H1 (cell line): ENCODE results near the gene ADGRV1. TPM values are rescaled to one million over a fixed set of nuclear protein-coding genes. Genes with fewer than 3 reads are reported as not detected.

Experiments
- CTCF ChIA-PET: fragments of 300-600 bp; sonication (Branson Sonifier 250); formaldehyde crosslinking; loops from one replicate; lab custom pipeline; 2021; ENCODE audit not compliant: partially characterized antibody; lab: Charles Lee
- POLR2A ChIA-PET: fragments of 300-600 bp; sonication (Branson Sonifier 250); formaldehyde crosslinking; loops from one replicate; lab custom pipeline; 2021; ENCODE audit warnings: inconsistent platforms; ENCODE audit not compliant: partially characterized antibody; lab: Charles Lee
- DNase-seq, 2 experiments: peaks; one replicate each; pipeline versions ENCODE4 v3.0.0 to v3.0.0-alpha.2; 2010 to 2022; ENCODE audit warnings: low spot score in 2 of 2, low read depth in 1 of 2, mixed read lengths in 1 of 2
- FAIRE-seq: peaks from 2 replicates; lab custom pipeline; 2011; peaks lifted over from hg19 to GRCh38; lab: Jason Lieb, UNC
- H2AFZ ChIP-seq: 2 replicates; pipeline ENCODE4 v1.8.1; 2012; ENCODE audit warnings: low read length, inconsistent platforms
- H2AK5ac ChIP-seq: 2 replicates; pipeline ENCODE4 v1.6.1; 2013; ENCODE audit warnings: low read depth, low read length
- H2BK120ac ChIP-seq: replicated peaks from 2 replicates; pipeline ENCODE3; 2013; ENCODE audit warnings: low read depth, low read length, inconsistent platforms
- H2BK12ac ChIP-seq: 2 replicates; pipeline ENCODE4 v1.6.1; 2013; ENCODE audit warnings: low read depth, low read length
- H2BK15ac ChIP-seq: 2 replicates; pipeline ENCODE4 v1.6.1; 2013; ENCODE audit warnings: low read length
- H2BK20ac ChIP-seq: 2 replicates; pipeline ENCODE4 v1.6.1; 2013; ENCODE audit warnings: low read length
- H2BK5ac ChIP-seq: 2 replicates; pipeline ENCODE4 v1.6.1; 2013; ENCODE audit warnings: low read depth, low read length
- H3K14ac ChIP-seq: 2 replicates; pipeline ENCODE4 v1.6.1; 2013; ENCODE audit warnings: inconsistent platforms; ENCODE audit not compliant: insufficient read length
- H3K18ac ChIP-seq: 2 replicates; pipeline ENCODE4 v1.6.1; 2013; ENCODE audit warnings: low read length; ENCODE audit errors: extremely low read depth
- H3K23ac ChIP-seq: 2 replicates; pipeline ENCODE4 v1.6.1; 2013; ENCODE audit warnings: inconsistent platforms; ENCODE audit not compliant: insufficient read length
- H3K23me2 ChIP-seq: 2 replicates; pipeline ENCODE4 v1.6.1; 2013; ENCODE audit warnings: low read depth, low read length
- H3K27ac ChIP-seq: 2 replicates; pipeline ENCODE4 v1.6.1; 2011; ENCODE audit warnings: low read depth, low read length, inconsistent platforms
- H3K27me3 ChIP-seq, 4 experiments: replicated peaks in 1 of 4; 1 replicate in 1 of 4; 2 replicates in 3 of 4; pipeline versions ENCODE4 v1.6.1 to v1.8.1; 2011 to 2013; ENCODE audit warnings: low read length in 3 of 4, mild to moderate bottlenecking in 3 of 4, inconsistent platforms in 2 of 4, mixed read lengths in 2 of 4, moderate library complexity in 1 of 4; ENCODE audit not compliant: control insufficient read depth in 3 of 4, insufficient read depth in 3 of 4; ENCODE audit errors: extremely low read depth in 1 of 4
- H3K36me3 ChIP-seq, 4 experiments: 2 replicates each; pipeline versions ENCODE4 v1.6.1 to v1.8.1; 2011 to 2013; ENCODE audit warnings: mild to moderate bottlenecking in 4 of 4, low read length in 3 of 4, moderate library complexity in 2 of 4, control low read depth in 1 of 4, inconsistent platforms in 1 of 4; ENCODE audit not compliant: insufficient read depth in 4 of 4, control insufficient read depth in 2 of 4
- H3K4ac ChIP-seq: replicated peaks from 2 replicates; pipeline ENCODE3; 2013; ENCODE audit warnings: low read length, low read depth, mixed read lengths, inconsistent platforms; ENCODE audit not compliant: insufficient read length
- H3K4me1 ChIP-seq, 4 experiments: replicated peaks in 1 of 4; 1 replicate in 1 of 4; 2 replicates in 3 of 4; pipeline versions ENCODE4 v1.6.1 to v1.8.1; 2011 to 2013; ENCODE audit warnings: low read length in 3 of 4, inconsistent platforms in 2 of 4, mixed read lengths in 1 of 4; ENCODE audit not compliant: insufficient read depth in 4 of 4, control insufficient read depth in 3 of 4
- H3K4me2 ChIP-seq, 2 experiments: 2 replicates each; pipeline versions ENCODE4 v1.6.1 to v1.8.1; 2011 to 2013; ENCODE audit warnings: low read depth in 2 of 2, low read length in 2 of 2, control low read depth in 1 of 2, inconsistent platforms in 1 of 2, mild to moderate bottlenecking in 1 of 2; ENCODE audit not compliant: insufficient read depth in 1 of 2
- H3K4me3 ChIP-seq, 4 experiments: fragments of 200-600, 300-600 bp in 1 of 4; sonication (generic), shearing (Covaris generic), sonication (Bioruptor Twin) in 1 of 4; 2 replicates each; pipeline versions ENCODE4 v1.5.1 to v1.8.1; 2011 to 2016; ENCODE audit warnings: low read length in 4 of 4, low read depth in 3 of 4, control low read depth in 2 of 4, inconsistent platforms in 2 of 4, mild to moderate bottlenecking in 2 of 4, mixed read lengths in 1 of 4, moderate library complexity in 1 of 4; ENCODE audit not compliant: insufficient read depth in 2 of 4; ENCODE audit errors: extremely low read depth in 1 of 4
- H3K56ac ChIP-seq: replicated peaks from 2 replicates; pipeline ENCODE3; 2013; ENCODE audit warnings: low read depth, mild to moderate bottlenecking, mixed read lengths, low read length, inconsistent platforms; ENCODE audit not compliant: insufficient read length
- H3K79me1 ChIP-seq: 2 replicates; pipeline ENCODE4 v1.6.1; 2013; ENCODE audit warnings: low read depth, low read length, control low read depth
- H3K79me2 ChIP-seq, 2 experiments: 2 replicates each; pipeline versions ENCODE4 v1.6.1 to v1.8.1; 2012 to 2013; ENCODE audit warnings: low read length in 2 of 2, mild to moderate bottlenecking in 2 of 2, inconsistent platforms in 1 of 2; ENCODE audit not compliant: insufficient read depth in 2 of 2, control insufficient read depth in 1 of 2
- H3K9ac ChIP-seq, 4 experiments: replicated peaks in 1 of 4; 1 replicate in 1 of 4; 2 replicates in 3 of 4; pipeline versions ENCODE4 v1.6.1 to v1.8.1; 2011 to 2013; ENCODE audit warnings: low read depth in 3 of 4, low read length in 3 of 4, control low read depth in 2 of 4, mild to moderate bottlenecking in 2 of 4, moderate library complexity in 2 of 4, inconsistent platforms in 1 of 4; ENCODE audit errors: extremely low read depth in 1 of 4
- H3K9me3 ChIP-seq, 2 experiments: 2 replicates each; pipeline versions ENCODE4 v1.6.1 to v1.8.1; 2012 to 2013; ENCODE audit warnings: mild to moderate bottlenecking in 2 of 2, moderate library complexity in 2 of 2, control low read depth in 1 of 2, inconsistent platforms in 1 of 2, low read depth in 1 of 2, low read length in 1 of 2, mixed read lengths in 1 of 2; ENCODE audit not compliant: insufficient read depth in 2 of 2
- H4K20me1 ChIP-seq, 2 experiments: replicated peaks in 1 of 2; 2 replicates each; pipeline versions ENCODE3 to v1.8.1; 2011 to 2013; ENCODE audit warnings: inconsistent platforms in 2 of 2, low read length in 2 of 2, mild to moderate bottlenecking in 1 of 2; ENCODE audit not compliant: insufficient read depth in 2 of 2, control insufficient read depth in 1 of 2
- H4K5ac ChIP-seq: 2 replicates; pipeline ENCODE4 v1.6.1; 2013; ENCODE audit warnings: low read length, low read depth, mixed read lengths, inconsistent platforms; ENCODE audit not compliant: insufficient read length
- H4K8ac ChIP-seq: 2 replicates; pipeline ENCODE4 v1.8.0; 2013; ENCODE audit warnings: mild to moderate bottlenecking, moderate library complexity, low read length, inconsistent platforms; ENCODE audit not compliant: insufficient read depth; ENCODE audit errors: extremely low read depth
- H4K91ac ChIP-seq: replicated peaks from 2 replicates; pipeline ENCODE3; 2013; ENCODE audit warnings: low read length, mixed read lengths, inconsistent platforms; ENCODE audit not compliant: insufficient read length
- BRCA1 ChIP-seq: IDR thresholded peaks from 2 replicates; pipeline ENCODE4 v1.6.1; 2012; ENCODE audit warnings: low read depth, low read length, improper control_type of control experiment
- CBX5 ChIP-seq: fragments of 300-800, 300-1000 bp; sonication (generic); IDR thresholded peaks from 2 replicates; pipeline ENCODE4 v1.7.1; 2016; ENCODE audit warnings: antibody characterized with exemption, low read length, low read depth
- CHD2 ChIP-seq: IDR thresholded peaks from 2 replicates; pipeline ENCODE4 v1.6.1; 2012; ENCODE audit warnings: low read length, improper control_type of control experiment
- CREB1 ChIP-seq: IDR thresholded peaks from 2 replicates; pipeline ENCODE4 v1.6.1; 2012; ENCODE audit warnings: inconsistent platforms
- EP300 ChIP-seq, 2 experiments: IDR thresholded peaks; 1 replicate in 1 of 2; 2 replicates in 1 of 2; pipeline ENCODE4 v1.6.1; 2011 to 2012; ENCODE audit warnings: low read depth in 2 of 2, low read length in 2 of 2, mild to moderate bottlenecking in 2 of 2, borderline replicate concordance in 1 of 2, inconsistent platforms in 1 of 2, moderate library complexity in 1 of 2
- HDAC2 ChIP-seq, 2 experiments: fragments of 300-600 bp in 1 of 2; sonication (generic) in 1 of 2; IDR thresholded peaks; 2 replicates each; pipeline ENCODE4 v1.6.1; 2011 to 2012; ENCODE audit warnings: low read depth in 2 of 2, low read length in 2 of 2, mild to moderate bottlenecking in 2 of 2, moderate library complexity in 2 of 2, borderline replicate concordance in 1 of 2, inconsistent platforms in 1 of 2
- KDM1A ChIP-seq: fragments of 200-600, 300-600 bp; sonication (generic); IDR thresholded peaks from 2 replicates; pipeline ENCODE4 v1.7.1; 2016; ENCODE audit warnings: mild to moderate bottlenecking, low read length, borderline replicate concordance
- POLR2A ChIP-seq, 2 experiments: IDR thresholded peaks; 1 replicate in 1 of 2; 2 replicates in 1 of 2; pipeline ENCODE4 v1.6.1; 2011; ENCODE audit warnings: low read depth in 2 of 2, low read length in 2 of 2, mild to moderate bottlenecking in 2 of 2; ENCODE audit errors: control extremely low read depth in 1 of 2
- RAD21 ChIP-seq, 2 experiments: IDR thresholded peaks in 1 of 2; conservative IDR thresholded peaks in 1 of 2; 2 replicates each; pipeline ENCODE4 v1.6.1; 2011; ENCODE audit warnings: low read depth in 2 of 2, low read length in 2 of 2, improper control_type of control experiment in 1 of 2, inconsistent platforms in 1 of 2, mild to moderate bottlenecking in 1 of 2, moderate library complexity in 1 of 2
- SAP30 ChIP-seq: fragments of 300-600 bp; sonication (generic); IDR thresholded peaks from 2 replicates; pipeline ENCODE4 v1.7.1; 2012; ENCODE audit warnings: low read length, moderate library complexity, mild to moderate bottlenecking, inconsistent platforms; ENCODE audit not compliant: insufficient read depth, insufficient replicate concordance
- SIRT6 ChIP-seq: IDR thresholded peaks from one replicate; pipeline ENCODE4 v1.7.1; 2012; ENCODE audit warnings: low read length, inconsistent platforms
- SP1 ChIP-seq: IDR thresholded peaks from 2 replicates; pipeline ENCODE4 v1.6.1; 2011; ENCODE audit warnings: low read depth, low read length
- SUZ12 ChIP-seq: fragments of 200-600 bp; sonication (generic); IDR thresholded peaks from 2 replicates; pipeline ENCODE4 v1.6.1; 2012; ENCODE audit warnings: mild to moderate bottlenecking, inconsistent platforms, low read length, moderate library complexity, mixed read lengths
- ZNF274 ChIP-seq: IDR thresholded peaks from 2 replicates; pipeline ENCODE4 v1.7.0; 2012; ENCODE audit warnings: low read length, borderline replicate concordance; ENCODE audit errors: extremely low read depth
- WGBS, 2 experiments: shearing (Covaris generic) in 1 of 2; methylation state at CpG; one replicate each; pipeline versions ENCODE4 v1.1.6 to v1.1.7; 2013 to 2015; ENCODE audit warnings: low lambda C conversion rate in 2 of 2, mixed read lengths in 2 of 2, inconsistent platforms in 1 of 2, low coverage in 1 of 2, missing lambda C conversion rate in 1 of 2; ENCODE audit not compliant: insufficient replicate concordance in 2 of 2, insufficient coverage in 1 of 2, insufficient read length in 1 of 2; ENCODE audit errors: extremely low coverage in 1 of 2, missing lambda C conversion rate in 1 of 2; 5-methylcytosine and 5-hydroxymethylcytosine counted together
- polyA plus RNA-seq, 7 experiments: library from polyadenylated mRNA; depleted of rRNA in 3 of 7; stranded (reverse) in 5 of 7; unstranded in 2 of 7; fragments of >200 nt in 5 of 7; fragments of 200-250 nt in 2 of 7; gene quantifications; 1 replicate in 5 of 7; 2 replicates in 1 of 7; 4 replicates in 1 of 7; pipeline versions ENCODE4 v1.2.1 to v1.2.3, GENCODE V29; 2011 to 2013; ENCODE audit warnings: missing spikeins in 2 of 7, mixed read lengths in 2 of 7
- total RNA-seq: library from RNA; stranded (reverse); fragmentation: NEBNext Ultra II Directional; extraction: Animal tissue kit (Norgen Biotek cat#: 25700); gene quantifications from 2 replicates; pipeline ENCODE4 v1.2.1, GENCODE V29; 2021

Gene ADGRV1
- total and polyA plus RNA-seq, 2 of the 8 experiments (the other 6 are each of a cell fraction or from before 2014, with no cell fraction given) = 53.1 to 62.2 TPM

DNA sequence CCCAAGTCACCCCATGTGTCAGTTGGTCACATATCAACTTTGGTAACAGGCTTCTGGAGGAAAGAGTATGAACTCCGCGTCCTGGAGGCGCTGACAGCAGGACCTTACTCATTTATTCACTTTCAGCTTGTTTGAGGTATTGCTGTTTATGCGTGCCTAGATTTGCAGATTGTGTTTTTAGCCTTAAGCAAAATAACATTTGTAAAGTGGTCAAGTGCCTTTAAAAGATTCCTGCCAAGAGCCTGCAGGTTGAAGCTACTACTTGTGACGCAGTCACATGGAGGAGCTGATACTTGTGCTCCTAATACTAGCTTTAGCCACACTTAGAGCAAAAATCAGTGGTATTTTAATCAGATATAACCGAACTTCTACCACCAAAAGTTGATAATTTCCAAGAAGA lies 351.3 kb downstream of the ADGRV1 start:
- H3K4me2 ChIP-seq = no peak overlapping the region
- H2AK5ac ChIP-seq = no peak overlapping the region
- FAIRE-seq (no peak), DNase-seq (no peak)
- no peak overlapping the region for H2AFZ ChIP-seq
- no peak overlapping the region for H4K8ac ChIP-seq
- H3K4me1 ChIP-seq = peaks cover 0 to 5% (median 1%) of the 10 kb centered on the region in 4 experiments; a peak in 2 of 7 replicates
- H3K36me3 ChIP-seq = no peaks in the 10 kb centered on the region; a peak in 1 of 8 replicates
- no peaks in the 10 kb centered on the region for H3K27me3 ChIP-seq
- peaks cover 0 to 3% of the 10 kb centered on the region in 2 experiments; a peak in 1 of 4 replicates for H3K79me2 ChIP-seq
- H3K56ac ChIP-seq = no peak overlapping the region
- H2BK15ac ChIP-seq = no peak overlapping the region
- H3K23me2 ChIP-seq = no peaks in the 10 kb centered on the region
- no peaks in the 10 kb centered on the region for H3K9me3 ChIP-seq
- POLR2A ChIA-PET = interaction anchor here (1.1 kb wide), 1 partner anchor 11 kb away, joined by 5 read pairs; no protein-coding TSS in a partner anchor
- H4K20me1 ChIP-seq = no peaks in the 10 kb centered on the region
- H2BK12ac ChIP-seq = no peak overlapping the region
- CTCF ChIA-PET = interaction anchor here (1.2 to 1.8 kb wide), 2 partner anchors 22 to 29 kb away, joined by 3 to 4 read pairs; no protein-coding TSS in a partner anchor
- 91% methylated on average over 6 of the region's 6 CpGs; no CpG with 5 or more reads in 1 of the 2 experiments for WGBS, 2 experiments
- H3K18ac ChIP-seq = no peak overlapping the region
- no peak overlapping the region for H2BK120ac ChIP-seq
- no peak overlapping the region for H4K91ac ChIP-seq
- H3K9ac ChIP-seq = no peak overlapping the region
- no peak overlapping the region for H4K5ac ChIP-seq
- H3K23ac ChIP-seq = no peak overlapping the region
- no peak overlapping the region for H2BK5ac ChIP-seq
- H3K4me3 ChIP-seq = no peak overlapping the region
- no peak overlapping the region for H2BK20ac ChIP-seq
- no peak overlapping the region for H3K14ac ChIP-seq
- no peak overlapping the region for H3K4ac ChIP-seq
- no peaks in the 10 kb centered on the region for H3K79me1 ChIP-seq
- H3K27ac ChIP-seq = no peak overlapping the region
- TF ChIP-seq RAD21 (IDR thresholded peaks at IDR 0.05 in 1 of 2, conservative IDR thresholded peaks at IDR 0.05 in 1 of 2; ENCODE audit: low read depth in 2 of 2, low read length in 2 of 2) (no peak), CREB1 (no peak), KDM1A (no peak), SP1 (no peak), ZNF274 (no peak), SIRT6 (no peak), POLR2A (IDR thresholded peaks at IDR 0.05; ENCODE audit: control extremely low read depth in 1 of 2, low read depth in 2 of 2, low read length in 2 of 2) (no peak), CBX5 (no peak), SUZ12 (no peak), SAP30 (no peak), EP300 (IDR thresholded peaks at IDR 0.05; ENCODE audit: borderline replicate concordance in 1 of 2, low read depth in 2 of 2, low read length in 2 of 2) (no peak), HDAC2 (IDR thresholded peaks at IDR 0.05; ENCODE audit: borderline replicate concordance in 1 of 2, low read depth in 2 of 2, low read length in 2 of 2) (no peak), CHD2 (no peak), BRCA1 (no peak)
